ENCODE data around the gene TNFRSF25. TPM values are rescaled to one million over a fixed set of nuclear protein-coding genes. Genes with fewer than 3 reads are reported as not detected.

Gene TNFRSF25
- total and polyA plus RNA-seq, 2 of the 8 experiments (the other 6 are each of a cell fraction or from before 2014, with no cell fraction given) = 10.7 to 19.5 TPM

DNA sequence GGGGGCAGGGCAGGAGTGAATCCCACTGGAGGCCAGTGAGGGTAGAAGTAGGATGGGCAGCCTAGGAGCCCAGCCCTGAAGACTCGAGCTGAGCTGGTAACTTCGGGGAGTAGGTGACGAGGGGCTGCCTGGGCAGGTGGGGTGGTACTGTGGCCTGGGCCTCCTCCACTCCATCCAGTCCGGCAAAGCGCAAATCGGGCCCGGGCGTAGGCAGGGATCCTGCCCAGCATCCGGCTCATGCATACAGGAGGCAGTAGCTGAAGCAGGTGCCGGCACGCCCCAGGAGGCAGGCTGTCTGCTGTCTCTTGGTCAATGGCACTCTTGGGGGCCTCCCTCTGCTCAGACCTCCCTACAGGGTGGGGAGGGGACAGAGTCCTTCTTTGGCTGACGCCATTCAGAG, 1.3 kb upstream of the TNFRSF25 start (continued):
- TF ChIP-seq, protein P1, sequence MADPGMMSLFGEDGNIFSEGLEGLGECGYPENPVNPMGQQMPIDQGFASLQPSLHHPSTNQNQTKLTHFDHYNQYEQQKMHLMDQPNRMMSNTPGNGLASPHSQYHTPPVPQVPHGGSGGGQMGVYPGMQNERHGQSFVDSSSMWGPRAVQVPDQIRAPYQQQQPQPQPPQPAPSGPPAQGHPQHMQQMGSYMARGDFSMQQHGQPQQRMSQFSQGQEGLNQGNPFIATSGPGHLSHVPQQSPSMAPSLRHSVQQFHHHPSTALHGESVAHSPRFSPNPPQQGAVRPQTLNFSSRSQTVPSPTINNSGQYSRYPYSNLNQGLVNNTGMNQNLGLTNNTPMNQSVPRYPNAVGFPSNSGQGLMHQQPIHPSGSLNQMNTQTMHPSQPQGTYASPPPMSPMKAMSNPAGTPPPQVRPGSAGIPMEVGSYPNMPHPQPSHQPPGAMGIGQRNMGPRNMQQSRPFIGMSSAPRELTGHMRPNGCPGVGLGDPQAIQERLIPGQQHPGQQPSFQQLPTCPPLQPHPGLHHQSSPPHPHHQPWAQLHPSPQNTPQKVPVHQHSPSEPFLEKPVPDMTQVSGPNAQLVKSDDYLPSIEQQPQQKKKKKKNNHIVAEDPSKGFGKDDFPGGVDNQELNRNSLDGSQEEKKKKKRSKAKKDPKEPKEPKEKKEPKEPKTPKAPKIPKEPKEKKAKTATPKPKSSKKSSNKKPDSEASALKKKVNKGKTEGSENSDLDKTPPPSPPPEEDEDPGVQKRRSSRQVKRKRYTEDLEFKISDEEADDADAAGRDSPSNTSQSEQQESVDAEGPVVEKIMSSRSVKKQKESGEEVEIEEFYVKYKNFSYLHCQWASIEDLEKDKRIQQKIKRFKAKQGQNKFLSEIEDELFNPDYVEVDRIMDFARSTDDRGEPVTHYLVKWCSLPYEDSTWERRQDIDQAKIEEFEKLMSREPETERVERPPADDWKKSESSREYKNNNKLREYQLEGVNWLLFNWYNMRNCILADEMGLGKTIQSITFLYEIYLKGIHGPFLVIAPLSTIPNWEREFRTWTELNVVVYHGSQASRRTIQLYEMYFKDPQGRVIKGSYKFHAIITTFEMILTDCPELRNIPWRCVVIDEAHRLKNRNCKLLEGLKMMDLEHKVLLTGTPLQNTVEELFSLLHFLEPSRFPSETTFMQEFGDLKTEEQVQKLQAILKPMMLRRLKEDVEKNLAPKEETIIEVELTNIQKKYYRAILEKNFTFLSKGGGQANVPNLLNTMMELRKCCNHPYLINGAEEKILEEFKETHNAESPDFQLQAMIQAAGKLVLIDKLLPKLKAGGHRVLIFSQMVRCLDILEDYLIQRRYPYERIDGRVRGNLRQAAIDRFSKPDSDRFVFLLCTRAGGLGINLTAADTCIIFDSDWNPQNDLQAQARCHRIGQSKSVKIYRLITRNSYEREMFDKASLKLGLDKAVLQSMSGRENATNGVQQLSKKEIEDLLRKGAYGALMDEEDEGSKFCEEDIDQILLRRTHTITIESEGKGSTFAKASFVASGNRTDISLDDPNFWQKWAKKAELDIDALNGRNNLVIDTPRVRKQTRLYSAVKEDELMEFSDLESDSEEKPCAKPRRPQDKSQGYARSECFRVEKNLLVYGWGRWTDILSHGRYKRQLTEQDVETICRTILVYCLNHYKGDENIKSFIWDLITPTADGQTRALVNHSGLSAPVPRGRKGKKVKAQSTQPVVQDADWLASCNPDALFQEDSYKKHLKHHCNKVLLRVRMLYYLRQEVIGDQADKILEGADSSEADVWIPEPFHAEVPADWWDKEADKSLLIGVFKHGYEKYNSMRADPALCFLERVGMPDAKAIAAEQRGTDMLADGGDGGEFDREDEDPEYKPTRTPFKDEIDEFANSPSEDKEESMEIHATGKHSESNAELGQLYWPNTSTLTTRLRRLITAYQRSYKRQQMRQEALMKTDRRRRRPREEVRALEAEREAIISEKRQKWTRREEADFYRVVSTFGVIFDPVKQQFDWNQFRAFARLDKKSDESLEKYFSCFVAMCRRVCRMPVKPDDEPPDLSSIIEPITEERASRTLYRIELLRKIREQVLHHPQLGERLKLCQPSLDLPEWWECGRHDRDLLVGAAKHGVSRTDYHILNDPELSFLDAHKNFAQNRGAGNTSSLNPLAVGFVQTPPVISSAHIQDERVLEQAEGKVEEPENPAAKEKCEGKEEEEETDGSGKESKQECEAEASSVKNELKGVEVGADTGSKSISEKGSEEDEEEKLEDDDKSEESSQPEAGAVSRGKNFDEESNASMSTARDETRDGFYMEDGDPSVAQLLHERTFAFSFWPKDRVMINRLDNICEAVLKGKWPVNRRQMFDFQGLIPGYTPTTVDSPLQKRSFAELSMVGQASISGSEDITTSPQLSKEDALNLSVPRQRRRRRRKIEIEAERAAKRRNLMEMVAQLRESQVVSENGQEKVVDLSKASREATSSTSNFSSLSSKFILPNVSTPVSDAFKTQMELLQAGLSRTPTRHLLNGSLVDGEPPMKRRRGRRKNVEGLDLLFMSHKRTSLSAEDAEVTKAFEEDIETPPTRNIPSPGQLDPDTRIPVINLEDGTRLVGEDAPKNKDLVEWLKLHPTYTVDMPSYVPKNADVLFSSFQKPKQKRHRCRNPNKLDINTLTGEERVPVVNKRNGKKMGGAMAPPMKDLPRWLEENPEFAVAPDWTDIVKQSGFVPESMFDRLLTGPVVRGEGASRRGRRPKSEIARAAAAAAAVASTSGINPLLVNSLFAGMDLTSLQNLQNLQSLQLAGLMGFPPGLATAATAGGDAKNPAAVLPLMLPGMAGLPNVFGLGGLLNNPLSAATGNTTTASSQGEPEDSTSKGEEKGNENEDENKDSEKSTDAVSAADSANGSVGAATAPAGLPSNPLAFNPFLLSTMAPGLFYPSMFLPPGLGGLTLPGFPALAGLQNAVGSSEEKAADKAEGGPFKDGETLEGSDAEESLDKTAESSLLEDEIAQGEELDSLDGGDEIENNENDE (IDR thresholded peaks at IDR 0.05; ENCODE audit: insufficient replicate concordance, low read length) = no peak
- TF ChIP-seq EP300 (IDR thresholded peaks at IDR 0.05; ENCODE audit: borderline replicate concordance in 1 of 2, low read depth in 2 of 2, low read length in 2 of 2) (no peak), NRF1 (IDR thresholded peaks at IDR 0.05; ENCODE audit: low read depth, low read length) (no peak), GABPA (IDR thresholded peaks at IDR 0.05; ENCODE audit: borderline replicate concordance, insufficient read depth, low read length) (no peak), SUZ12 (IDR thresholded peaks at IDR 0.05; ENCODE audit: low read length) (no peak), SAP30 (IDR thresholded peaks at IDR 0.05; ENCODE audit: insufficient read depth, insufficient replicate concordance, low read length) (no peak), KDM5A (IDR thresholded peaks at IDR 0.05; ENCODE audit: low read length) (no peak), ZNF274 (IDR thresholded peaks at IDR 0.05; ENCODE audit: borderline replicate concordance, extremely low read depth, low read length) (no peak), SP4 (IDR thresholded peaks at IDR 0.05; ENCODE audit: low read length) (no peak)
- TF ChIP-seq, protein P2, sequence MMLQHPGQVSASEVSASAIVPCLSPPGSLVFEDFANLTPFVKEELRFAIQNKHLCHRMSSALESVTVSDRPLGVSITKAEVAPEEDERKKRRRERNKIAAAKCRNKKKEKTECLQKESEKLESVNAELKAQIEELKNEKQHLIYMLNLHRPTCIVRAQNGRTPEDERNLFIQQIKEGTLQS (IDR thresholded peaks at IDR 0.05; ENCODE audit: insufficient read depth, low read depth, low read length) = no peak
- TF ChIP-seq, protein P3, sequence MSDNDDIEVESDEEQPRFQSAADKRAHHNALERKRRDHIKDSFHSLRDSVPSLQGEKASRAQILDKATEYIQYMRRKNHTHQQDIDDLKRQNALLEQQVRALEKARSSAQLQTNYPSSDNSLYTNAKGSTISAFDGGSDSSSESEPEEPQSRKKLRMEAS (IDR thresholded peaks at IDR 0.05) = no peak

All from H1 (cell line).